SKM-1 treated with dmso at 0.1 percent for 144 hours (cell line): ENCODE results near the gene GPATCH11.

ENCODE experiments used
- DNase-seq: peaks from one replicate; lab custom pipeline; 2025; ENCODE audit not compliant: unreplicated experiment; lab: John Stamatoyannopoulos, UW

The GPATCH11 gene

DNA sequence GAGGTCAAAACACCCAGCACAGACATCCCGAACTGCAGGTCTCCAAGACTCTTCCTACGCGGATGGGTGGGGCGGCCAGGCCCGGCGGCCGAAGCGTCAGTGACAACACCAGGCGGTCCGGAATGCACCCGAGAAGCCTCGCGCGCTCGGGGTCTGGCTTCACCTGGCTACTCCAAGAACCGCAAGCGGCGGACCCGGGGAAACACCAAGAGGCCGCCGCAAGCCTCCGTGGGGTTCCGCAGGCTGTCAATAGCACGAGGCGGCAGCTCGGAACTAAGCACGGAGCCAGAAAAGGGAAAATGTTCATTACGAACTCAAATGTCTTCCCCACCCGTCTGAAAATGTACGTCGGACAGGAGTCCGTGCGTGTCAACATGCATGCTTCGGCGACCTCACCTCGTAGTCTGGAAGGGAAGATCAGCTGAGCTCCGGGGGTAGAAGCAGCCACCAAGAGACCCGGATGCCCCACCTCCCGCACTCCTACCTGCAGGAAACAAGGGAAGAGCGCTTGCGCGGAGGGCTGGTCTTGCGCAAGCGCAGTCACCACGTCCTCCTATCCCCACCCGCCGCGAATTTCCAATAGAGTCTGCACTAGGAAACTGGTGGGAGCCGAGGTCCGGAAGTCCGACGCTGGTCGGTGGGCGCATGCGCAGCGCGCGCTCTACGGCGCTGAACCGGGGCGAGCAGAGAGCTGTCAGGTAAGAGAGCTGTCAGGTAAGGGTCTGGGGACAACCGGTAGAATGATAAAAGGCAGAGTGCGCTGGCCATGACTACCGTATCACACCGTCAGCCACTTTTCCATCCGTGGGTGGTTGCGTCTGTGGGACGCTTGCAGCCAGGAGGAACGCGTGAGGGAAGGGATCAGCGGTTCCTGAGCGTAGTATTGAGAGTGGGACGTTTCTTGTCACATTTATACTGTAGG is at the start of gene GPATCH11, which contains the start of gene HEATR5B:
Gene GPATCH11 (plus strand): TSS at position 646 of the 922 bp plus-strand sequence. CDS start 3,864 bp downstream, outside the sequence.
Gene HEATR5B (minus strand): TSS at position 500 of the 922 bp plus-strand sequence. CDS start 958 bp downstream, outside the sequence.
- DNase-seq, result peak; percentile 95

DNA sequence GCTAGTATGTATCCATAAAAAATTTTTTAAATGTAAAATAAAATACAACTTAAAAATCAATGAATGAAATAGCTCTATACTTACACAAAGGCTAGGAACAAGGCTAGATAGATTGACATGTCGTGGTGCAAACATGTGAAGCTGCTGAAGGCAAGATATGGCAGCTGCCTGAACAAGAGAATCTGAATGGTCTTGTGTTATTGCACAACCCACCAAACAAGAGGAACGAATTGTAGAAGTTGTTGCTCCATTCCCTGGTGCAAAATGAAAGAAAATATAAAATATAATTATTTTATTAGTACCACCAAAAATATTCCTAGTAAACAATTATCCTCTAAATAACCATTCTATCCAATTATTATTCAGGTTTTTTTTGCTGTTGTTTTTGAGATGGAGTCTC is 46.5 kb upstream of the GPATCH11 start:
- no peak for DNase-seq

DNA sequence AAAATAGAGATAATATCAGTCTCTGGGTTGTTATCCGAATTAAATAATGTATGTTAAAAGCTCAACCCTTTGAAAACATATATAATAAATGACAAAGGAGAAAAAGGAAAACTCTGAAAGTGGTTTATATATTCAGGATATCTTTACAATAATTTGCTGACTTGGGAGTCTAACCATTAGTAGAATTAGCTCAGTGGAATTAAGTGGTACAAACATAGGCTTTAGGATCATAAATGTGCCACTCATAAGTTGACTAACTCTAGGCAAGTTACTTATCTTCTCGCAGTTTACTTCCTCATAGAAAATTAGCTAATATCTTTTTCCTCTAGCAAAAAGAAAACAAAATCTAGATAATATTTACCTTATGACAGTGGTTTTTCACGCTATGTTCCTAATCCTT is 44.7 kb upstream of the GPATCH11 start:
- no peak for DNase-seq

GRCh38 chr2:37052600-37053332 is 31.6 kb upstream of the GPATCH11 start:
- DNase-seq, result no peak

DNA sequence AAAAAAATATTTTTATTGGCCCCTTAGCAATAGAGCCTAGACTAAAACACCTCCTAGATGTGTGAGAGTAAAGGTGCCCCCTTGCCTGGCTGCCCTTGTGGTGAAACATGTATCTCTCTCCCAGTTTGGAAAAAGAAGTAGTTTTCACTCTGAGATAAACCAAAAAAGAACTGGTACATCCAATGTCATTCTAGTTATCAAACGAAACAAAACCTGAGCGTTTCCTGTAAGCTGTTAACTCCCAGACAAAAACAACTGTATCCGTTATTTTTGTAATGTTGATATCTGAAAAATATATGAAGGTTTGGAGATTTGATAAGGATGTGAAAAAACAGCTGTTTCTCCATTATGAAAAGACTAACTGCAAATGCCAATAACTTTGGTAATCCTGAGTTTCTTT is 24.5 kb upstream of the GPATCH11 start:
- DNase-seq, result no peak

DNA sequence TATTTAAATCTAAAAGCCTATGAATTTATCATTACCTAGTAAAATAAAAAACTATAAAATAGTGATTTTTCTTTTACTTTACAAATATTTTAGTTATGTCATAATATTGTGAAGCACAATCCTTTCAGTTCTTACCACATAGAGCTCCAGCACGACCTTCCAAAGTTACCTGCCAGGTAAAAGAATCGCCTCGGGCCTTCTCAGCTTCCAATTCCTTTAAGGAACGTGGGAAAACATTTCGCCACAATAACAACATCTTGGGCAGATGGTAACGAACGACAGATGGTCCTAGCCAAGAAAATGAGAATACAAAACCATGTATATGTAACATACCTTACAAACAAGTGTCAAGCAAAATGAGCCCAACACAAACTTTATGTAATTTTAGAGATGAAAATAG is 23.9 kb upstream of the GPATCH11 start:
- DNase-seq, result no peak

DNA sequence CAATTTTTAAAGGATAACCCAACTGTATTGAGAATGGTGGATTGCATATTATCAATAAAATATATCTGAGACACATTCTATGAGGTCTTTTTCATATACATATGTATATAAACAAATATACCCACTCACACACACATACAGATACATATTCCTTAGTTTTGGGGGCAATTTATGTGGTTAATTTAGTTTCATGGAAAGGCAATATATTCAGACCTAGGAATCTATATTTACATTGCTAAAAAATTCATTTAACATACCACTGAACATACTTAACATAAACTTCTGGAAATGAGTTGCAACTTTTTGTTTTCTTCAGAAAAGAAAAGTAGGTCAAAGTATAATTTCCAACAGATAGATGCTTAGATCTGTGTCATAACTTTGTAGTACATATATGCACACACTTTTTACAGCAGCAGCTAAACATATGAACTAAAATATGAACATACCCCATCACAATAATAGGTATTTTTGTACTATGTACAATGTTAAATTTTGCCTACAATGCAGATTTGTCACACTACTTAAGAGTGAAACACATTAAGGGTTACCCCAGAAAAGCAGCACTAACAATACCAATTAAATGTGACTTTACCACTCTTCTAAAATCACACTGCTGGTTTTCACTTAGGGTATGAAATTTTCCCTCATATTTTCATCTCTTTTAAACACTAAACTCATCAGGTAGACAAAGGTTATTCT is 23.2 kb upstream of the GPATCH11 start:
- DNase-seq, result no peak

DNA sequence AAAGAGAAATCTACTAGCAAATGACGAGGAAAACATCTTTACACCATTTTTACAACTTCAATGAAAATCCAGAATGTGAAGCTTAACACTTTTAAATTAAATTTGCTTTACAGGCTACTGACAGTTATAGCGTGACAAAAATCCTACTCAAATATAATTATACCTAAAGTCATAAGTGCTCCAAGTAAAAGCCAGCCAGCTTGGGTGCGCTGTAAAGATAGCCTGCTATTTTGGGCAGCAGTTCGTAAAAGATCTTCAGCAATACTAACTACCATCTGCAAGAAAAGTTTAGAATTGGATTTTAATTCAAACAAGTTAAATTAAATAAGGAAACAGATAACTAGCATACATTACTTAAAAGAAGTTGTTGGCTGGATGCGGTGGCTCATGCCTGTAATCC is 22.5 kb upstream of the GPATCH11 start:
- DNase-seq, result no peak

- DNase-seq, result no peak
These were observed 15.6 kb upstream of the GPATCH11 start for GRCh38 chr2:37068686-37069085.

GRCh38 chr2:37070931-37071330 is 13.4 kb upstream of the GPATCH11 start:
- DNase-seq, result no peak

- peak; percentile 26 for DNase-seq
These were observed 4.1 kb upstream of the GPATCH11 start for GRCh38 chr2:37080266-37080665.

GRCh38 chr2:37080689-37081088 is 3.6 kb upstream of the GPATCH11 start:
- peak; percentile 26 for DNase-seq

- DNase-seq, result no peak
These were observed 479 bp downstream of the GPATCH11 start for GRCh38 chr2:37084797-37085196.

GRCh38 chr2:37085731-37086147 is 1.4 kb downstream of the GPATCH11 start:
- no peak for DNase-seq

DNA sequence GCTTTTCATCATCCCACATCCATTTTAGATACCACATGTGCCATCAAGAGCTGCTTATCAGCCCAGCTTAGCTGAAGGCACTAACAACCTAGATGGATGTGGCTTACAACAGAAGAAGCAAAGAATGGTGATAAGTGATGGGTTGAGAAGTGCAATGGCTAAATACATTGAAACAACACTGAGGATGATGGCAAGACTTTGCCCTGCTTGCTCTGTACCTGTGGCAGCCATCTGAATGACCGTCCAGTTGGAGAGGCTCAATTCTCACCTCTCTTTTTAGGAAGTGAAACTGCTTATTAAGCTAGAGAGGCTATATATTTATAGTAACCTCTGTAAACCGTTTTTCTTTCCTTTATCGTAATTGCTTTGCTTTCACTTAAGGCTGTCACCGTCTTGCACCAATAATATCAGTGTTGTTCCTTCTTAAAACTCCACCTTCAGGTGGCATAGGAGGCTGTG is 5.7 kb downstream of the GPATCH11 start:
- DNase-seq, result no peak

GRCh38 chr2:37091873-37092272 is 7.6 kb downstream of the GPATCH11 start:
- DNase-seq, result no peak

GRCh38 chr2:37096568-37096967 is 12.2 kb downstream of the GPATCH11 start:
- no peak for DNase-seq

- DNase-seq, result no peak
These were observed 14.2 kb downstream of the GPATCH11 start for GRCh38 chr2:37098416-37099118.

GRCh38 chr2:37100054-37100453 is 15.7 kb downstream of the GPATCH11 start:
- DNase-seq, result no peak

- no peak for DNase-seq
These were observed 18.3 kb downstream of the GPATCH11 start for GRCh38 chr2:37102588-37102987.

- DNase-seq, result no peak
These were observed 19.9 kb downstream of the GPATCH11 start for GRCh38 chr2:37104178-37104577.
